NOMO-1 treated with dmso at 0.1 percent for 144 hours (cell line): ENCODE results near the gene LRP1B.

ENCODE experiments used
- DNase-seq: peaks from one replicate; lab custom pipeline; 2025; ENCODE audit not compliant: unreplicated experiment; lab: John Stamatoyannopoulos, UW

LRP1B gene

DNA sequence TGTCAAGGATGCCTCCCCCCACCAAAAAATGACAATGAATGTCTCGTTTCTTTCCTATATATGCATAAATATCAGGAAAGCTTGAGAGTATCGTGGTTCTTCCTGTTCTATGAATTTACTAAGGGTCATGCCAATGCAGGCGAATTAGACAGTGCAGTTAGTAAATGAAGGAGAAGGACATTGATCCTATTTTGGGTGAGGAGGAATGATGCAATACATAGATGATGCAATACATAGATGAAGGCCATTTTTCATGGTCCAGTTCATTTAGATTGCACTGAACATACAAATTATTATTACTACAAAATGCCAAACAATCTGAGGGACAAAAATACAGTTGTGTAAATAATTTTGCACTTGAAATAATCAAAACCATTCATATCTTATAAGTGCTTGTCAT, 1265.0 kb downstream of the LRP1B start:
- no peak for DNase-seq

DNA sequence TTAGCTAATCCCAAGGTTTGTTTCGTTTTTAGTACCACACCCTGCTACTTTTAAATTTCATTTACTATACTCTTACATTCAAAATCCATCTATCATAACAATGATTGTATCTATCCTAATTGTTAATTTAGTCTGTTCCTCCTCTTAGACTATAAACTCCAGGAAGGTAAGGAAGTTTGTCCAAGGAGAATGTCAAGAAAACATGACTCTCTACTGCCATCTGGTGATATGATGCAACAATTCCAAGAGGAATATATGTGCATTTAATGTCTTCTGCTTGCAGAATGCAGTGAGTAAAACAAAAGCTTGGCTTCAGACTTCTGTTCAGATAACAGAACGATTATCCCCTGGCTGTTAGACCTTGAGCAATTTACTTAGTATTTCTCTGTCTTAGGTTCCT, 1267.1 kb downstream of the LRP1B start:
- DNase-seq, result no peak

DNA sequence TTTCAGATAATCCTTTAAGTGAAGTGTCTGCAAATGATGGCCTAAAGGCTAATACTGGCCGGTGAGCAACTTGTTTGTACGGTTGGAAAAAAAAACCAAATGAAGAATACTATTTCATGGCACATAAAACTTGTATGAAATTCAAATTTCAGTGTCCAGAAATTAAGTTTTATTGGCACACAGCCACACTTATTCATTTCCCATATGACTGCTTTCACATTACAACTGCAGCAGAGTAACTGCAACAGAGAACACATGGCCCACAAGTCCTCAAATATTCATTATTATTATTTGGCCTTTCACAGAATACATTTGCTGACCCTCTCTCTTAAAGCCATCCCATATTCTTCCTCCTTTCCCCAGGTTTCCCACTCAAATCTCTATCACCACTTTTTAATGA, 1268.6 kb downstream of the LRP1B start:
- no peak for DNase-seq

DNA sequence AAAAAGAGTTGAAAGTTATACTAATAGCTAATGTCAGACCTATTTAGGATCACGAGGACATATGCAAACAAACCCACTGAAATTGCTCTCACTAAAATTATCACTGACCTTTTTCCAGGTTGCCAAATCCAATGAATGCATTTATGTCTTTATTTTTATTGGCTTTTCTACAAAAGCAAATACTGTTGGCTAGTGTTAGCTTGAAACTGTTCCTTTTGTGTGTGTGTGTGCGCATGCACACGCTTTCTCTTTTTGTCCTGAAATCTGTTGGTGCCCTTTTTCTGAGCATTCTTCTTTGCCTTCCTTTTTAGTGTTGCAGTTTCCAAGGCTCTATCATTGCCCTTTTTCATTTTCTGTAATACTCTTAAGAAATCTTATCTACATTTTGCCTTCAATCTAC, 1269.2 kb downstream of the LRP1B start:
- DNase-seq, result no peak

DNA sequence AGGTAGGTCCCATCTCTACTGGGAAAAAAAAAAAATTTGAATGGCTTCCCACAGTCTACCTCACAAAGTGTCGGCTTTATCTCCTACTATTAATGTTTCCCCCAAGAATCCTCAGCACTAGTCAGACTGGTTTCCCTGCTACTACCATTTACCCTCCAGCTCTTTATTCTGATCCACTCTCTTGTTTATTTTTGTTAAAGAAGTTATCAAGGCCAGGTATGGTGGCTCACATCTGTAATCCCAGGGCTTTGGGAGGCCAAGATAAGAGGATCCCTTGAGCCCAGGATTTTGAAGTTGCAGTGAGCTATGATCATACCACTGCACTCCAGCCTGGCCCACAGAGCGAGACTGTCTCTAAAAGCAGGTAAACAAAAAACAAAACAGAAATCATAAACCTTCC, 1275.3 kb downstream of the LRP1B start:
- no peak for DNase-seq

DNA sequence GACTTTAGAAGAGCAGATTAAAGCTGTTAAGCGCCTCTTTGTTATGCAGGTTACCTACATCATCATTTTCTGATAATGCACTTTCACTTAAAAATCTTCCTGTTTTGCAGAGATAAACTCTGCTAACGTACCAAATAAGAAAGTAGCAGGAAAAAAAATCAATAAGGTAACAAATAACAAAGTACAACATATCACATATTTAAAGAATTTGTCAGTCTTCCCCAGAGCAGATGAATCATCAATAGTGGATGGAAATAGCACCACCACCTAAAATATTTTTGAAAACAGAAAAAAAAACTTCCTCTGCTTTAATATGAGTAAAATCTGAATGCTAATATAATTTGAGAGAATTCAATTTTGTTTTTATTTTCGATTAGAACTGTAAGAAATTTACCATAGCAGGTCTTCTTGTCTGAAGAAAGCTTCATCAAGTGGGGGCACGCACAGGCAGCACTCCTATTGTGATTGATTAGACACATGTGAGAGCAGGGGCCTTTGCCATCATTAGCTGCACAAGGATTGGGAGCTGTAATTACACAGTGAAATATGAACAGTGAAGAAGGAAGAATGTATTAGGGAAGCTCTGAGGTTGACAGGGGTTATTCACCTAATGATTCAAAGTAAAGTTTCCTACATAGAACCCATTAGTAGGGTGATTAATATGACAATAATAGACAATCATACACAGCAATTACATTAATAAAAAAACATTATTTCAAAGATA, 1279.4 kb downstream of the LRP1B start:
- DNase-seq, result no peak

DNA sequence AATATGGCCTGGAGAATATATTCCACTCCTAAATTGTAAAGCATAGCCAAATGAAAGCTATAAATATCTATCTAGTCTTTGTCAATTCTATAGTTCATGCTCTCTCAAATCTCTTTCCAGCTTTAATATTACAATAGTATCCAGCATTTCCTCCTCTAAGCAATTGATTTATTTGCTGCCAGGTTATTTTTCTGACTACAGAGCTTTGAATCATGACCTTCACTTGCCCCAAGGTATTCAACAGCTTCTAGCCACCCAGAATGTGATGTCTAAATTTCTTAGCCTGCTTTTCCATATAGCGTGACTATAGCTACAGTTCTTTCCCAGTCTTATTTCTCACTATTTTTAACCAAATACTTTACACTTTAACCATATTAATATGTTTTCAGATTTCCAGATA, 1287.6 kb downstream of the LRP1B start:
- DNase-seq, result no peak

DNA sequence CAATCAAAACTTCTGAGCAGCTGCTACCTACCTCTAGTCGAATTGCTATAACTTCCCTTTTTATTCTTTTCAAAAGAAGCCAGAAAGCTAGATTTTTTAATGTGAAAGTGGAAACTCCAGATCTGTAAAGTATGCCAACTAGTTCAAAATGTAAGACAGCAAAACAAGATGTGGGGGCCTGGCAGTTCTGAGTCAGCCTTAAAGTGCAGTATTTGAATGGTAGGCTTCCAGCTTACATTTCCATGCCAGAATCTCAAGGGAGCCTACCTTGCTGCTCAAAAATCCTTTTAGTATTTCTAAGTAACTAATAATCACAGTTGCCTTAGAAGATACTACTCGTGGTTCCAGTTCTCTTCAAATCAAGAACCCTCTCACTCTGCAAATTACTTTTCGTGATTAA, 1288.7 kb downstream of the LRP1B start:
- DNase-seq, result no peak

DNA sequence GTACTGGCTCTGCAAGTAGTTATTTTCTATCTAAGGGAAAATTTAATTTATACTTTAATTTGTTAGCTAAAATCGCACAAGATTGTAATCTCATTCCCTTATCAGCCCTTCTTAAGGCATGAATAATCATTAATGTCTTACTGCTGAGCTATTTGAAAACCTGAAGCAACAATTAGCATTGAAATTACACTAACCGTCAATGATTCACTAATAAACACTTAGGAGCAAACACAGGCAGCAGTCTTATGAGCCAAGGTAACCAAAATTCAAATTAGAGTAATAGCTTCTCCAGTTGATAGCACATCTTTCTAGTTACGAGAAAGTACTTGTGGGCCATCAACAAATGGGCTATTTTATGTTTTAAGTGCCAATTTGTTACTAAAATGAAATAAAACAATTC, 1289.7 kb downstream of the LRP1B start:
- no peak for DNase-seq

DNA sequence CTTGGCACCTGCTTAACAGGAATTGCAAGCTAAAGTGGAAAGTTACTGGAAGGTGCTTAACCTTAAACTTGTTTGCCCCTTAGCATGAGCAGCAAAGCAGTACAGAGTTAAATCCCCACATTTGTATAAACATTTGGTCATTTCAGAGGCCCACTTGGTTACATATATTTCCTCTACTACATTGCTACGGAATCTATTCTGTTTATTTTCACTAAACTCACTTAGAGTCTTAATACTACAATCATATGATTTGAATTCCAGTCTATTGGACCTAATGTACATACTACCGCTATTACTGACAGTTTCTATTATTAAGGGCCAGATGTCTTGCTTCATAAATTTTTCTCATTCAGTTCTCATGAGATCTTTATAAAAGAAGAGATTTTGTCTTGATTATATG, 1294.0 kb downstream of the LRP1B start:
- no peak for DNase-seq

DNA sequence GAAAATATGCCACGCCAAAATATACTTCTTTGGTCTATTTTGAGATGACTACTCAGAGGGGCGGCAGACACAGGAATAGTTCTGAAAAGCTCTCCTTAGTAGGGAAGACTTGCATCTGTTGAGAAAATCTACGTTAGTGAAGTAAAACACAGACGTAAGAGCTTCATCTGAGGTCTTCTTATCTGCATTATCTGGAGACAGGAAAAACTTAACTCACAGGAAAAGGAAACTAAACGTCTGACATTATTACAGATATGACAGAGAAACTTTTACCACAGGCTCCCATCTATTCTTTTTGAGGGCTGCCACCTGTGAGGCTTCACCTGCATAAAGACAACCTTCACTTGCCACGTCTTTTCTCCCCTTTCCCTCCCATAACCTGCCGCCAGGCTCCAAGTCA, 1295.7 kb downstream of the LRP1B start:
- no peak for DNase-seq

DNA sequence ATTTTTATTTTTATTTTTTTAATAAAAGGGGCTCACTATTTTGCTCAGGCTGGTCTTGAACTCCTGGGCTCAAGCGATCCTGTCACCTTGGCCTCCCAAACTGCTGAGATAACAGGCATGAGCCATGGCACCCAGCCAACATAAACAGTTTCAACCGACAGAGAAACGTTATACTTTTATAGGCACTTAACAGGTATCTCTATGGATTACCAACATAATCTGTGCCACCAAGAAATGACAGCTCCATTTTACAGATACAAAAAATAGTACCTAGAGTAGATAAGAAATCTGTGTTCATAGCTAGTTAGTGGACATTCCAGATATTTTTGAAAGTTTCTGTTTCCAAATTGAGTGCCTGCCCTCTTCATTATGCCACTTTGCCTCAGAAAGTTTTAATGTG, 1316.7 kb downstream of the LRP1B start:
- no peak for DNase-seq

DNA sequence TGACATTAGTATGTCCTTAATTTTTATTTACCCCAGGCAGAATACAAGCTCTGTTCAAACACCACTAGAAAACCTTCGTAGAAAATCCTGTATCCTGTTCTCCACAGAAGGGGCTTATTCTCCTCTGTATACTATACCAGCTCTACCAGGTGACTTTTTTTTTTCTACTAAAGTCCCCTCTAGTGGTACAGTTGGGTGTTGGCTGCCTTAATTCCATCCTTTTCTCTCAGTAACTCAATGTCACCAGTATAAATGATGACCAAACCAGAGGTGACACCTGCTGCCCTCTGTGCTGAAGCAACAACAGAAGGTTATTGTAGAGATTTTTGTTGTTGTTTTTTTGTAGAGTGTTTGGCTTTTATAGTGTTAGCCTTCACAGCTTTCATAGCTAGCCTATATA, 1322.0 kb downstream of the LRP1B start:
- no peak for DNase-seq

DNA sequence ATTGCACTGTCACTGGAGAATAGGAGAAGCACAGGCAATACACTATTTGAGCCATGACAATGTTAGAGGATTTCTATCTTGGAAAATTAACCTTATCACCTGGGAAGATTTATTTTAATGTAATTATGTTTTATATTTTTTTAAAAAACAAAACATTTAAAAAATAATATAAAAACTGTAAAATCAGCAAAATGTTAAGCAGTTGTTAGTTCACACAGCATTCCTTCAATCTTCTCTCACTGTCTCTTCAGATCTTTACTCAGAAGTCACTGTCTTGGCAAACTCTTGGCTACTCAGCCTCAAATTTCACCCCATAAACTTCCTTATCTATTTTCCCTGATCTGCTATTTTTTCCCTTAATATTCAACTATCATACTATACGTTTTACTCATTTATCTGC, 1322.6 kb downstream of the LRP1B start:
- no peak for DNase-seq

DNA sequence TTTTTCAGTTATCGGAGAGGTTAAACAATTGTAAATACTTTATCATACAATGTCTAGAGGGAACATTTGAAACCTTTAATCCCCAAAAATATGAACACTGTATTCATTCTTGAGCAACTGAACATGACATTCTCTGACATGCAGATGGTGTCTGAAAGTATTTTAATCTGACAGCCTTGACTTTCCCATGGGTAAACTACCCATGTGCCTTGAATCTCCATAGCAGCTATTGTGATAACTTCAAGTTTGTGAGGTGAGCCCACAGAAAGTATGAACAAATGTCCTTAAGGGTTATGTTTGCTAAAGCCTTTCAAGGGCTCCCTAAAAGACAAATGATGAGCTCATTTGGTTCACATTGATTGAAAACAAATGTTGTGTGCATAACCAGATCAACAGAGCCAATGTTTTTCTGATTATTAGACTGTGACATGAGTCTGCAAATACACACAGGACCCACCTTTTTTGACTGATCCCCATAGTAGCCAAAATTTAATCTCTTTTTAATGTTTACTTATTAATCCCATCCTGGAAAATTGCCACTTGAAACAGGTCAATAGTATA, 1326.0 kb downstream of the LRP1B start:
- DNase-seq, result no peak

DNA sequence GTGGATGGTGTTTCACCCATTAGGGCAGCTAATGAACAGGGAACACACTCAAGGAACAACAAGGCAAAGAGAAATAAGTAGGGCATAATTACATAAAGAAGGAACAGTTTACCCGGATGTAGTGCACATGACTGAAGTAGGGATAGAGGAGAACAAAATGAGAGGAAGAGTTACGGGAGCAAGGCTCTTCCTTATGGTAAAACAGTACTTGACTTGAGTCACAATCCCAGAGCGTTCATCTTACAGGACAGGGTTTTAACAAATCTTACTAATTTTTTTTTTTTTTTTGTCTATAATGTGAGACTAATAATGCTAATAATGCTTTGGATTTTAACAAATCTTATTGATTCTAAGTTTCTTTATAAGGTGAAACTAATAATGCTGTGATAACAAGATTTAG, 1329.5 kb downstream of the LRP1B start:
- no peak for DNase-seq

DNA sequence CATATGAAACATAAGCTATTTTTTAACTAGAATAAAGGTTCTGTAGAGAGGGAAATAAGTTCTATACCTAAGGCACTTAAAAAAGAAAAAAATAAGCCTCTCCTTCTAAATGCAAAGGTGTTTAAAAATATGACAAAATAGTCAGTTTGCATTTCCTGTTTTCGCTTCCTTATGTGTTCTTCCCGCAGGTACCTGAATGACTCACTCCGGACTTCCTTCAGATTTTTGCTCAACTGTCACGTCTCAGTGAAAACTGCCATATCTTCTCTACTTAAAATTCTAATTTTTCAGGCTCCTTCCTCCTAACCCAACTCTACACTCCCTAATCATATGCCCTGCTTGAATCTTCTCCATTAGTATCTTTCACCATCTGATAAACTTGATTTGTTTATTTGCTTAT, 1333.1 kb downstream of the LRP1B start:
- DNase-seq, result no peak

DNA sequence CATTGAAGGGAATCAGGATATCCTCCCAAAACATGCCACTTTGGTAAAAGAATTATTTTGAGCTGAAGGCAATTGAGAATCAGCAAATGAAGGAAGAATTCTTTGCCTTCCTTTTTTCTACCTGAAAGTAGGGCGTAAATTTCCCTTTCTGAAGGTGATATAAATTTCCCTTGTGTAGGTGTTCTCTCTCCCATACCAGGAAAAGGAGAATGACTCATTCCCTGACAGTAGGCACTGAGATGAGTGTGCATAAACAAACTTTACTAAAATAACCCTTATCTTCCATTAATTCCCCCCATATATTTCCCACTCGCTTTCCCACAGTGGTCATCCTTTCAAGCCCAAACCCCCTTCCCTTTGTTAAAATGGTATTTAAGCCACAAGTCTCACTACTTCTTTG, 1339.0 kb downstream of the LRP1B start:
- DNase-seq, result no peak

DNA sequence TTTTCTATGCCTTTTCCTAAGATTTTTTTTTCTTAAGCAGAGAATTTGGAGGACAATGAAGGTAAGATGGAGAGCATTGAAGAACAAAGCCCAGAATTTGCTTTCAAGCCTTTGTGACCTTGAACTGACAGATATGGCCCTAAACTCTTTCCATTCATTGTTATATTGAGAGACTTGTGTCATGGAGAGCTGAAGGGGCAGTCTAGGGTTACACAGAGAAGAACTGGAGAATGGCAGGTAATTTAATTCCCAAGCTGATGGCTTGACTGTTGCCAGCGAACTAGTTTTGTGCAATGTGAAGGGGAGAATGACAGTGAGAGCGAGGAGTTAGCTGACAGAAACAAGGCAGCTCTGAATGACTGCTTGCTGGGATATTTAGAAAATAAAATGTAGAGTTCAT, 1344.2 kb downstream of the LRP1B start:
- no peak for DNase-seq

DNA sequence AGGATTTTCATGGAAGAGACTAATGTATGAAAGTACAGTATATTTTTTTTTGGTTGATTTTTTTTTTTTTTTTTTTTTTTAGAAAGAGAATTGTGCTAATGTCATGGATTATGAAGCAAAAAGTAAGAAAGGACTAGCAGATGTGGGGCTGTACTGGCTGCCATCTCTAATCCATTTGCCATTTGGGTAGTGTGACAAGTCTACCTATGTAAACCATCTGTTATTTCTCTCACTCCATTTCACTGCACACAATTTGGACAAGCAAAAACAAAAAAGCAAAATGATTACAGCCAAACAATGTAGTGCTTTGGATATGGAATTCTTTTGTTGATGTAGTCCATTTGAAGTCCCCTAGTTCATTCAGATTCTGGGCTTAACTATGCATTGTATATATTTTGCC, 1355.4 kb downstream of the LRP1B start:
- no peak for DNase-seq

DNA sequence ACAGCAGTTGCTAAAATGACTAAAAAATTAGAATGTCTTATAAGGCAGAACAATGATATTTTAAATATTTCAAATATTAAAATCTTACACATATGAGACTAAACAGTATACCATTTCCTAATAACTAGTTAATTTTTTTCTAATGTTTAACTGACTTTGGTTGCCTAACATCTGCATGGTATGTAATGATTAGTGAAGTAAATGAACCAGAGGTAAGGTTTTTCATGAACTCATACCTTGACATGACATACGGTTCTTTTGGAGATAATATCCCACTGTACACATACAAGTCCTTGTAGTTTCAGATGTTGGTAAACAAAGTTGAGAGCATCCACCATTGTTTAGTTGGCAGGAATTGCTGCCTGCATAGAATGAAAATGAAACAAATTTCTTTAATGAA, 1360.2 kb downstream of the LRP1B start:
- DNase-seq, result no peak

DNA sequence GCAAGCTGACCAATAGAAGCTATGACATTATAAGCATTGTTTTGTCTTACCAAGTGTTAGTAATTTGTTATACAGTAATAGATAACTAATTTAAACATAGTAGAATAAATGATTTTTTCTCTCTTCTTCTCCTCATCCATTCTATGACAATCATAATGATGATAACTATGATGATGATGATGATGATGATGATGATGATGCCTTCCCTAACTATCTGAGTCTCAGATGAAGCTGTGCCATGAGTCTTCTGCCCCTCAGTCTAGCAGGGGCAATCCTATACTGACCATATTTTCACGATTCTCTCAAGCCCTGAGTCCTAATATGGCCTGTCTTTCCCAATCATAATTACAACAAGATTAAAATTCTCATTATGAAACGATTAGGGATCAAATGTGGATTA, 1369.0 kb downstream of the LRP1B start:
- no peak for DNase-seq

DNA sequence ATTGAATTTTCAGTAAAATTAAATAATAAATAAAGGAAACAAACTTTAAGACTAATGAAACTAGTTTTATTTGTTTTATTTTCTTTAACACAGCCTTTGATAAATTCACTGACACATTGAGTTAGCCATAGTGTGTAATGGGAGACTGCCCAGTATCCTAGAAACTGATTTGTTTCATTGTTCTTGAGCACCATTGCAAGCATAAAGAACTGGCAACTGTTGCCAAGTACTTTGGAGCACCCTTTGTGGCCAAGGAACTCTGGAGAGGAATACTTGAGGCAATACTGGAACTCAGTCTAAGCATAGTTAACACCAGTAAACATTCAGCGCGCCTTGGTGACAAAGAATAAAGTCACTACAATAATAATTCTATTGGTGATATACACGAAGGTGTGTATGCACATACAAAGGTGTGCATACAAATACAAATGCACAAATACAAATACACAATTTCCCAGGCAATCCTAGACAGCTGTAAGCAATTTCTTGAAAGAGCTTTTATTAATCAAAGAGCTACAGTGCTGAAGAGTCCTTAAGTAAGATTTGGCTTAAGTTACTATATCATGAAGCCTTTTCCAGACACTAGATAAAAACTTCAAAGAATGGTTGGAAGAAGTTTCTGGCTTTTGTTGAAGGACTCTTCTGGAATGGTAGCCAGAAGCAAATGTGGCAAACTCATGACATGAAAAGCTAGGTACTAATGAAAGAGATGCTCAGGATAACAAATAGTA, 1371.2 kb downstream of the LRP1B start:
- DNase-seq, result no peak
